Posterior cingulate gyrus (tissue), 11 donors: ENCODE data around the gene LAIR2.
A peak's percentile ranks its signal among the peaks of the same experiment; 100 is the strongest.
"Not testable (repeated sequence)": the region's sequence is repeated elsewhere in the genome, so short reads cannot be mapped to it uniquely, and the experiment has no call there.

Source experiments
- DNase-seq, 10 donors: peaks; one replicate each; pipeline versions ENCODE4 v3.0.0 to v3.0.0-alpha.2; 2020 to 2021; ENCODE audit warnings: mixed read lengths in 3 of 10
- intact Hi-C: fragments of 100-400 bp; cut with DNase I; formaldehyde crosslinking; loops from one replicate; pipeline ENCODE4 v1.15.1; 2023

The LAIR2 gene

GRCh38 chr19:54489766-54490165, 12.9 kb upstream of the LAIR2 start:
- intact Hi-C loops: no loop called here
- no peak for DNase-seq

- peak in 1 of 10 donors; percentile 7 for DNase-seq
- intact Hi-C loops: no loop called here
These were observed 10.1 kb upstream of the LAIR2 start for GRCh38 chr19:54492568-54492967.

GRCh38 chr19:54493056-54493455, 9.6 kb upstream of the LAIR2 start:
- intact Hi-C loops, DNase-seq: not testable (repeated sequence)

- DNase-seq: peak in 1 of 10 donors; percentile 3
- intact Hi-C loops: no loop called here
These were observed 8.6 kb upstream of the LAIR2 start for GRCh38 chr19:54493967-54494585.

- intact Hi-C loops, DNase-seq: not testable (repeated sequence)
These were observed 7.3 kb upstream of the LAIR2 start for GRCh38 chr19:54495284-54495683.

GRCh38 chr19:54497747-54498450, 4.7 kb upstream of the LAIR2 start:
- DNase-seq, intact Hi-C loops: not testable (repeated sequence)

- intact Hi-C loops, DNase-seq: not testable (repeated sequence)
These were observed 4.2 kb upstream of the LAIR2 start for GRCh38 chr19:54498451-54498772.

GRCh38 chr19:54505542-54505941, 2.9 kb downstream of the LAIR2 start:
- intact Hi-C loops, DNase-seq: not testable (repeated sequence)

- DNase-seq: no peak
These were observed 3.4 kb downstream of the LAIR2 start for GRCh38 chr19:54506079-54506478.

GRCh38 chr19:54507038-54507717, 4.5 kb downstream of the LAIR2 start:
- DNase-seq, intact Hi-C loops: not testable (repeated sequence)

More at GRCh38 chr19:54506079-54506478, 3.4 kb downstream of the LAIR2 start:
- intact Hi-C loops: no loop called here

GRCh38 chr19:54507824-54508223, 5.2 kb downstream of the LAIR2 start:
- DNase-seq: no peak
- intact Hi-C loops: no loop called here

- intact Hi-C loops, DNase-seq: not testable (repeated sequence)
These were observed 5.9 kb downstream of the LAIR2 start for GRCh38 chr19:54508487-54508886.

- intact Hi-C loops, DNase-seq: not testable (repeated sequence)
These were observed 6.7 kb downstream of the LAIR2 start for GRCh38 chr19:54509200-54509940.

- DNase-seq: no peak
- intact Hi-C loops: no loop called here
These were observed 12.5 kb downstream of the LAIR2 start for GRCh38 chr19:54515156-54515555.

GRCh38 chr19:54517483-54517882, 14.9 kb downstream of the LAIR2 start:
- intact Hi-C loops: no loop called here
- DNase-seq: peak in 3 of 10 donors; percentile 18 to 52 (median 27)

GRCh38 chr19:54518844-54519243, 16.2 kb downstream of the LAIR2 start:
- intact Hi-C loops: no loop called here
- DNase-seq: no peak

GRCh38 chr19:54521022-54521859, 18.6 kb downstream of the LAIR2 start:
- DNase-seq: no peak
- intact Hi-C loops: no loop called here

GRCh38 chr19:54521860-54522513, 19.4 kb downstream of the LAIR2 start:
- DNase-seq: no peak
- intact Hi-C loops: no loop called here

- intact Hi-C loops: no loop called here
- no peak for DNase-seq
These were observed 20.8 kb downstream of the LAIR2 start for GRCh38 chr19:54523403-54523802.
